Ovary (tissue), 9 donors: ENCODE results near the gene KLRK1. TPM values are rescaled to one million over a fixed set of nuclear protein-coding genes. Genes with fewer than 3 reads are reported as not detected.
A peak's percentile ranks its signal among the peaks of the same experiment; 100 is the strongest.

ENCODE experiments used
- DNase-seq, 5 donors: peaks; one replicate each; pipeline ENCODE4 v3.0.0-alpha.2; 2019 to 2020
- H3K27ac ChIP-seq, 2 donors: fragments of 200-600 bp; one replicate each; pipeline versions ENCODE4 v1.5.1 to v1.8.0; 2019 to 2022
- H3K27me3 ChIP-seq: fragments of 200-600 bp; one replicate; pipeline ENCODE4 v1.8.0; 2022
- H3K36me3 ChIP-seq: fragments of 200-600 bp; sonication (generic); one replicate; pipeline ENCODE4 v1.5.1; 2019
- H3K4me1 ChIP-seq: one replicate; pipeline ENCODE4 v1.8.1; 2013; ENCODE audit warnings: mild to moderate bottlenecking, moderate library complexity; ENCODE audit not compliant: insufficient read depth
- H3K4me3 ChIP-seq: fragments of 200-600 bp; sonication (generic); one replicate; pipeline ENCODE4 v1.5.1; 2017
- H3K9me3 ChIP-seq, 2 donors: fragments of 200-600 bp in 1 of 2; sonication (generic) in 1 of 2; one replicate each; pipeline versions ENCODE4 v1.5.1 to v1.8.1; 2013 to 2019; ENCODE audit warnings: mild to moderate bottlenecking in 1 of 2, moderate library complexity in 1 of 2
- CTCF ChIP-seq, 3 donors: fragments of 450-650 bp in 2 of 3; fragments of 200-600 bp in 1 of 3; IDR thresholded peaks; one replicate each; pipeline versions ENCODE4 v1.5.1 to v1.8.0; 2016 to 2022; ENCODE audit warnings: antibody characterized with exemption in 3 of 3, mild to moderate bottlenecking in 1 of 3
- EP300 ChIP-seq: sonication (generic); formaldehyde crosslinking; IDR thresholded peaks from one replicate; pipeline ENCODE4 v1.6.1; 2017; ENCODE audit warnings: antibody characterized with exemption
- POLR2A ChIP-seq: fragments of 450-650 bp; IDR thresholded peaks from one replicate; pipeline ENCODE4 v1.6.1; 2017; ENCODE audit warnings: antibody characterized with exemption, mild to moderate bottlenecking, moderate library complexity
- WGBS, 3 donors: extraction: QIAGEN DNeasy Blood & Tissue Kit in 1 of 3; methylation state at CpG; one replicate each; pipeline versions ENCODE4 v1.1.5 to v1.1.7; 2013 to 2017; 5-methylcytosine and 5-hydroxymethylcytosine counted together
- intact Hi-C, 4 donors: fragments of 100-400 bp; cut with DNase I; formaldehyde crosslinking; loops; one replicate each; pipeline versions ENCODE4 v1.11.0 to v1.15.1; 2022 to 2023
- polyA plus RNA-seq, 2 donors: library from polyadenylated mRNA; stranded (reverse); fragments of 200-250 nt in 1 of 2; fragments of 350-450 nt in 1 of 2; fragmentation: Illumina TruSeq in 1 of 2; extraction: RNeasy Lipid Tissue Mini Kit (QIAGEN cat#74804) in 1 of 2; gene quantifications; one replicate each; pipeline ENCODE4 v1.2.3, GENCODE V29; 2013 to 2014
- total RNA-seq, 7 donors: library from RNA; depleted of rRNA in 2 of 7; stranded (reverse); fragments of >200 nt in 2 of 7; fragmentation: NEBNext Ultra II Directional in 3 of 7; extraction: Animal tissue kit (Norgen Biotek cat#: 25700) in 3 of 7; gene quantifications; one replicate each; pipeline versions ENCODE4 v1.1.0 to v1.2.4, GENCODE V29; 2016 to 2023
- donor health status: DM: no; HTN: no; CAD: no; lungs with moderate emphysema.
- donor health status: DM: no; HTN: no; CAD: no.
- donor health status: Bipolar disorder and iron deficiency.
- donor health status: DM: yes; HTN: yes; CAD: no.
- donor health status: DM: no; HTN: no; CAD: no.
- donor health status: DM: yes; HTN: yes; CAD: no.

The KLRK1 gene
- total and polyA plus RNA-seq, 9 donors, result 0.12 to 6.3 (median 0.54) TPM

GRCh38 chr12:10362828-10363657 lies 26.8 kb downstream of the KLRK1 start:
- TF ChIP-seq CTCF (IDR thresholded peaks at IDR 0.05) (no peak), POLR2A (no peak), EP300 (no peak)
- Histone ChIP-seq H3K27ac (peak overlapping the region; percentile 91 to 96), H3K4me1 (peaks cover 11% of the 10 kb centered on the region), H3K4me3 (peak overlapping the region; percentile 59), H3K9me3 (no peaks in the 10 kb centered on the region), H3K27me3 (no peaks in the 10 kb centered on the region), H3K36me3 (no peaks in the 10 kb centered on the region)
- intact Hi-C loops, result loop anchor here in 2 of 4 donors (10.0 kb wide), 3 partner anchors 148 to 498 kb away; partner anchors contain the start of genes GABARAPL1 (in 2 of the 2), CLEC2B (in 1 of the 2) and YBX3 (in 1 of the 2)
- DNase-seq, result no peak
- 12 to 18% (median 15%) methylated on average over 9 of the region's 9 CpGs for WGBS, 3 donors

- H3K4me3 ChIP-seq, result no peak overlapping the region
- no peaks in the 10 kb centered on the region for H3K36me3 ChIP-seq
- intact Hi-C loops, result loop anchor here in 2 of 4 donors (10.0 kb wide), 3 partner anchors 148 to 498 kb away; partner anchors contain the start of genes GABARAPL1 (in 2 of the 2), CLEC2B (in 1 of the 2) and YBX3 (in 1 of the 2)
- no peaks in the 10 kb centered on the region for H3K9me3 ChIP-seq
- peak overlapping the region; percentile 91 to 96 for H3K27ac ChIP-seq
- 65 to 67% (median 67%) methylated on average over 3 of the region's 3 CpGs for WGBS, 3 donors
- no peak for TF ChIP-seq POLR2A
- TF ChIP-seq CTCF (IDR thresholded peaks at IDR 0.05), result no peak
- no peak for TF ChIP-seq EP300
- DNase-seq, result no peak
- H3K27me3 ChIP-seq, result no peaks in the 10 kb centered on the region
- H3K4me1 ChIP-seq, result peaks cover 9% of the 10 kb centered on the region
Measured at GRCh38 chr12:10362325-10362724, 27.5 kb downstream of the KLRK1 start.

GRCh38 chr12:10361622-10362021 lies 28.2 kb downstream of the KLRK1 start:
- TF ChIP-seq CTCF (IDR thresholded peaks at IDR 0.05), result no peak
- TF ChIP-seq EP300, result no peak
- TF ChIP-seq POLR2A, result no peak
- DNase-seq, result no peak
- no peaks in the 10 kb centered on the region for H3K9me3 ChIP-seq
- peaks cover 9% of the 10 kb centered on the region for H3K4me1 ChIP-seq
- intact Hi-C loops, result loop anchor here in 2 of 4 donors (10.0 kb wide), 3 partner anchors 147 to 497 kb away; partner anchors contain the start of genes GABARAPL1 (in 2 of the 2), CLEC2B (in 1 of the 2) and YBX3 (in 1 of the 2)
- peak overlapping the region in 1 of 2 donors; percentile 96 for H3K27ac ChIP-seq
- H3K4me3 ChIP-seq, result no peak overlapping the region
- WGBS, 3 donors, result 15 to 30% (median 27%) methylated on average over 4 of the region's 4 CpGs
- no peaks in the 10 kb centered on the region for H3K27me3 ChIP-seq
- H3K36me3 ChIP-seq, result no peaks in the 10 kb centered on the region

- no peak for TF ChIP-seq POLR2A
- TF ChIP-seq CTCF (IDR thresholded peaks at IDR 0.05), result no peak
- no peak for TF ChIP-seq EP300
- Histone ChIP-seq H3K4me3 (no peak overlapping the region), H3K27me3 (no peaks in the 10 kb centered on the region), H3K9me3 (no peaks in the 10 kb centered on the region), H3K4me1 (peaks cover 5% of the 10 kb centered on the region), H3K27ac (no peak overlapping the region), H3K36me3 (no peaks in the 10 kb centered on the region)
- DNase-seq, result no peak
- WGBS, 3 donors, result 61 to 73% (median 72%) methylated on average over 4 of the region's 4 CpGs
- intact Hi-C loops, result loop anchor here in 2 of 4 donors (10.0 kb wide), 3 partner anchors 146 to 496 kb away; partner anchors contain the start of genes GABARAPL1 (in 2 of the 2), CLEC2B (in 1 of the 2) and YBX3 (in 1 of the 2)
Measured at GRCh38 chr12:10361084-10361483, 28.8 kb downstream of the KLRK1 start.
